Suprapubic skin (tissue), 4 donors: ENCODE data around the gene MICAL2. TPM values are rescaled to one million over a fixed set of nuclear protein-coding genes. Genes with fewer than 3 reads are reported as not detected.
A peak's percentile ranks its signal among the peaks of the same experiment; 100 is the strongest.

Source experiments
- DNase-seq, 2 donors: peaks; one replicate each; pipeline ENCODE4 v3.0.0-alpha.2; 2019; ENCODE audit warnings: low spot score in 2 of 2
- H3K27ac ChIP-seq: fragments of 200-600 bp; sonication (generic); one replicate; pipeline ENCODE4 v1.5.1; 2019
- H3K27me3 ChIP-seq: fragments of 200-600 bp; sonication (generic); one replicate; pipeline ENCODE4 v1.5.1; 2019
- H3K36me3 ChIP-seq: fragments of 200-600 bp; sonication (generic); one replicate; pipeline ENCODE4 v1.5.1; 2019
- H3K4me1 ChIP-seq: fragments of 200-600 bp; sonication (generic); one replicate; pipeline ENCODE4 v1.5.1; 2019
- H3K4me3 ChIP-seq: fragments of 200-600 bp; sonication (generic); one replicate; pipeline ENCODE4 v1.5.1; 2019; ENCODE audit warnings: mild to moderate bottlenecking
- H3K9me3 ChIP-seq: fragments of 200-600 bp; sonication (generic); one replicate; pipeline ENCODE4 v1.5.1; 2019
- EP300 ChIP-seq: sonication (generic); formaldehyde crosslinking; IDR thresholded peaks from one replicate; pipeline ENCODE4 v1.6.1; 2017; ENCODE audit warnings: antibody characterized with exemption
- POLR2A ChIP-seq, 2 donors: fragments of 450-650 bp; IDR thresholded peaks; one replicate each; pipeline ENCODE4 v1.6.1; 2017; ENCODE audit warnings: antibody characterized with exemption in 2 of 2, mild to moderate bottlenecking in 2 of 2, moderate library complexity in 2 of 2
- POLR2AphosphoS5 ChIP-seq, 3 donors: sonication (generic); formaldehyde crosslinking; IDR thresholded peaks; one replicate each; pipeline ENCODE4 v1.6.1; 2017; ENCODE audit warnings: antibody characterized with exemption in 3 of 3
- whole genome bisulfite sequencing: methylation state at CpG from one replicate; pipeline ENCODE4 v1.1.5; 2018; 5-methylcytosine and 5-hydroxymethylcytosine counted together
- total RNA-seq, 4 donors: library from RNA; depleted of rRNA; stranded (reverse); fragments of >200 nt; gene quantifications; one replicate each; pipeline ENCODE4 v1.1.0, GENCODE V29; 2016
- TF ChIP-seq, protein P1 (sequence below), 2 donors: fragments of 200-600 bp in 1 of 2; fragments of 450-650 bp in 1 of 2; sonication (generic) in 1 of 2; IDR thresholded peaks; one replicate each; pipeline ENCODE4 v1.5.1; 2016 to 2019; ENCODE audit warnings: antibody characterized with exemption in 2 of 2, mild to moderate bottlenecking in 1 of 2, moderate library complexity in 1 of 2

The MICAL2 gene
- total RNA-seq, 4 donors from 2014 or later = 117 to 232 (median 164) TPM

GRCh38 chr11:12100841-12101242 lies 9.5 kb upstream of the MICAL2 start:
- 65% methylated on average over 5 of the region's 5 CpGs for WGBS
- DNase-seq = peak in 1 of 2 donors; percentile 74

GRCh38 chr11:12101318-12101717 lies 9.1 kb upstream of the MICAL2 start:
- no peak overlapping the region for H3K4me3 ChIP-seq
- H3K9me3 ChIP-seq = no peaks in the 10 kb centered on the region
- no peaks in the 10 kb centered on the region for H3K36me3 ChIP-seq
- TF ChIP-seq POLR2A (IDR thresholded peaks at IDR 0.05) = no peak
- no peak for TF ChIP-seq POLR2AphosphoS5 (IDR thresholded peaks at IDR 0.05)
- H3K4me1 ChIP-seq = peaks cover 24% of the 10 kb centered on the region
- H3K27ac ChIP-seq = no peak overlapping the region
- no peak for DNase-seq
- no peaks in the 10 kb centered on the region for H3K27me3 ChIP-seq
- 78% methylated on average over 1 of the region's 1 CpG for WGBS

More at GRCh38 chr11:12100841-12101242, 9.5 kb upstream of the MICAL2 start:
- Histone ChIP-seq H3K27me3 (no peaks in the 10 kb centered on the region), H3K36me3 (no peaks in the 10 kb centered on the region), H3K27ac (no peak overlapping the region), H3K4me1 (peaks cover 20% of the 10 kb centered on the region), H3K4me3 (no peak overlapping the region), H3K9me3 (no peaks in the 10 kb centered on the region)
- no peak for TF ChIP-seq EP300
- no peak for TF ChIP-seq POLR2AphosphoS5 (IDR thresholded peaks at IDR 0.05)
- TF ChIP-seq, protein P1, sequence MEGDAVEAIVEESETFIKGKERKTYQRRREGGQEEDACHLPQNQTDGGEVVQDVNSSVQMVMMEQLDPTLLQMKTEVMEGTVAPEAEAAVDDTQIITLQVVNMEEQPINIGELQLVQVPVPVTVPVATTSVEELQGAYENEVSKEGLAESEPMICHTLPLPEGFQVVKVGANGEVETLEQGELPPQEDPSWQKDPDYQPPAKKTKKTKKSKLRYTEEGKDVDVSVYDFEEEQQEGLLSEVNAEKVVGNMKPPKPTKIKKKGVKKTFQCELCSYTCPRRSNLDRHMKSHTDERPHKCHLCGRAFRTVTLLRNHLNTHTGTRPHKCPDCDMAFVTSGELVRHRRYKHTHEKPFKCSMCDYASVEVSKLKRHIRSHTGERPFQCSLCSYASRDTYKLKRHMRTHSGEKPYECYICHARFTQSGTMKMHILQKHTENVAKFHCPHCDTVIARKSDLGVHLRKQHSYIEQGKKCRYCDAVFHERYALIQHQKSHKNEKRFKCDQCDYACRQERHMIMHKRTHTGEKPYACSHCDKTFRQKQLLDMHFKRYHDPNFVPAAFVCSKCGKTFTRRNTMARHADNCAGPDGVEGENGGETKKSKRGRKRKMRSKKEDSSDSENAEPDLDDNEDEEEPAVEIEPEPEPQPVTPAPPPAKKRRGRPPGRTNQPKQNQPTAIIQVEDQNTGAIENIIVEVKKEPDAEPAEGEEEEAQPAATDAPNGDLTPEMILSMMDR (IDR thresholded peaks at IDR 0.05) = no peak

DNA sequence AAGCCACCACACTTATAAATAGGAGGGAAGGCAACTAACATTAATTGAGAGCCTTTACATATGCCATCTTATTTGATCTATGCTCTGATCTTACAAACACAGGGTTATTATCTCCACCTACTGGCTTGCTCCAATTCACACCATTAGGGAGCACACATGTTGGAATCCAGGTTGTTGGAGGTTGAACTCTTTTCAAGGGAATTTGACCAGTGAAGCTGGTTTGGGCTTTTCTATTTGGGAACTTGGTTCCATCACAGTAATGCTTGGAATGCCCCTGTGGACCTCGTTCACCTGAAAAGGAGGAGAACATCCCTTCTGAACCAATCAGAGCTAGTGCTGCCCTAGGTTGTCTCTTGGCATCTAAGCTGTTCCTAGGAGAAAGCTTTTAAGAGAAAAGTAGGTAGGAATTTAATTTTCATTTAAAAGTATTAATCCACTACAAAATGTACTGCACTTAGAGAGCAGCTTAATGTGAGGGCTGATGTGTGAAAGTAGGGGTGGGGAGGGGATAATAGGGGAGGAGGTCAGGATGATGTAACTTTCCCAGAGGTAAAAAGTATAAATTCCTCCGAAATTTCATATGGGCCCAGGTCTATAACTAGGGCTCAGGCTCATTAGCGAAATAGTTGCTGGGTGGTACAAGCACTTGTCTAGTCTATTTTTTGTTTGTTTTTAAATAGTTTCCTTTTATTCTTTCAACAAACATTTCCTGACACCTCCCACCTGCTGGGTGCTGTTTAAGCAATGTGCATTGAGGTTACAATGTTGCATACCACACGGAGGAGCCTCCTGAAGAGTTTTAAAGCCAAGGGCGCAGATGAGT lies 7.6 kb upstream of the MICAL2 start:
- Histone ChIP-seq H3K4me1 (peaks cover 24% of the 10 kb centered on the region), H3K27ac (no peak overlapping the region), H3K9me3 (no peaks in the 10 kb centered on the region), H3K36me3 (no peaks in the 10 kb centered on the region), H3K27me3 (no peaks in the 10 kb centered on the region), H3K4me3 (no peak overlapping the region)
- TF ChIP-seq POLR2A (IDR thresholded peaks at IDR 0.05) (no peak), EP300 (no peak), POLR2AphosphoS5 (IDR thresholded peaks at IDR 0.05) (no peak)
- TF ChIP-seq, protein P1 (IDR thresholded peaks at IDR 0.05) = no peak
- DNase-seq = no peak
- WGBS = 84% methylated on average over 5 of the region's 5 CpGs

GRCh38 chr11:12103411-12104225 lies 6.8 kb upstream of the MICAL2 start:
- H3K9me3 ChIP-seq = no peaks in the 10 kb centered on the region
- DNase-seq = peak in 1 of 2 donors; percentile 49
- no peak overlapping the region for H3K4me3 ChIP-seq
- H3K27me3 ChIP-seq = no peaks in the 10 kb centered on the region
- peaks cover 24% of the 10 kb centered on the region for H3K4me1 ChIP-seq
- no peaks in the 10 kb centered on the region for H3K36me3 ChIP-seq
- WGBS = 65% methylated on average over 7 of the region's 7 CpGs
- TF ChIP-seq POLR2A (IDR thresholded peaks at IDR 0.05) = no peak
- no peak overlapping the region for H3K27ac ChIP-seq

- Histone ChIP-seq H3K9me3 (no peaks in the 10 kb centered on the region), H3K36me3 (no peaks in the 10 kb centered on the region), H3K27me3 (no peaks in the 10 kb centered on the region), H3K4me3 (no peak overlapping the region), H3K4me1 (peaks cover 32% of the 10 kb centered on the region), H3K27ac (no peak overlapping the region)
- no peak for DNase-seq
- TF ChIP-seq, protein P1 (IDR thresholded peaks at IDR 0.05) = no peak
- TF ChIP-seq EP300 (no peak), POLR2AphosphoS5 (IDR thresholded peaks at IDR 0.05) (no peak), POLR2A (IDR thresholded peaks at IDR 0.05) (no peak)
- 48% methylated on average over 2 of the region's 2 CpGs for WGBS
Observed at GRCh38 chr11:12105471-12105870, 4.9 kb upstream of the MICAL2 start.

- WGBS = 93% methylated on average over 5 of the region's 5 CpGs
- H3K4me1 ChIP-seq = peaks cover 30% of the 10 kb centered on the region
- H3K36me3 ChIP-seq = no peaks in the 10 kb centered on the region
- H3K27ac ChIP-seq = no peak overlapping the region
- H3K9me3 ChIP-seq = no peaks in the 10 kb centered on the region
- no peaks in the 10 kb centered on the region for H3K27me3 ChIP-seq
- no peak overlapping the region for H3K4me3 ChIP-seq
- DNase-seq = no peak
- TF ChIP-seq, protein P1 (IDR thresholded peaks at IDR 0.05) = no peak
- TF ChIP-seq POLR2AphosphoS5 (IDR thresholded peaks at IDR 0.05) = no peak
- TF ChIP-seq EP300 = no peak
- TF ChIP-seq POLR2A (IDR thresholded peaks at IDR 0.05) = no peak
Observed at GRCh38 chr11:12106101-12106500, 4.3 kb upstream of the MICAL2 start.
